T-cell (primary cell): ENCODE data around the gene PARVA. TPM values are rescaled to one million over a fixed set of nuclear protein-coding genes. Genes with fewer than 3 reads are reported as not detected.

Experiments used
- ATAC-seq, 4 experiments: fragments of 200-7000 bp in 3 of 4; fragments of 150-1000 bp in 1 of 4; cut with Tn5 transposase; replicated peaks in 1 of 4; 1 replicate in 3 of 4; 2 replicates in 1 of 4; pipeline ENCODE4 v1.10.0; 2021; ENCODE audit warnings: moderate library complexity in 3 of 4, mild to moderate bottlenecking in 2 of 4, moderate number of reproducible peaks in 1 of 4
- CTCF ChIA-PET, 2 donors: fragments of 300-600 bp; sonication (Branson Sonifier 250); formaldehyde crosslinking; loops; one replicate each; lab custom pipeline; 2022; ENCODE audit warnings: antibody characterized with exemption in 2 of 2; lab: Charles Lee
- POLR2A ChIA-PET, 2 donors: fragments of 300-600 bp; sonication (Branson Sonifier 250); formaldehyde crosslinking; loops; one replicate each; lab custom pipeline; 2022; ENCODE audit warnings: antibody characterized with exemption in 2 of 2; lab: Charles Lee
- DNase-seq, 35 experiments: peaks; one replicate each; pipeline versions ENCODE4 v3.0.0 to v3.0.0-alpha.2; 2013 to 2023
- H3K27ac ChIP-seq: one replicate; pipeline ENCODE4 v1.5.1; 2013; ENCODE audit warnings: low read length
- H3K27me3 ChIP-seq, 2 experiments: replicated peaks in 1 of 2; 1 replicate in 1 of 2; 2 replicates in 1 of 2; pipeline versions ENCODE4 v1.6.1 to v1.7.0; 2013; ENCODE audit warnings: low read length in 1 of 2, mixed read lengths in 1 of 2; ENCODE audit not compliant: control insufficient read depth in 2 of 2, insufficient read depth in 2 of 2; ENCODE audit errors: extremely low read depth in 1 of 2
- H3K36me3 ChIP-seq, 2 donors: 1 replicate in 1 of 2; 2 replicates in 1 of 2; pipeline versions ENCODE4 v1.6.1 to v1.7.0; 2013; ENCODE audit warnings: low read length in 1 of 2; ENCODE audit not compliant: control insufficient read depth in 2 of 2, insufficient read depth in 1 of 2; ENCODE audit errors: extremely low read depth in 1 of 2
- H3K4me1 ChIP-seq, 2 experiments: 1 replicate in 1 of 2; 2 replicates in 1 of 2; pipeline versions ENCODE4 v1.6.1 to v1.7.0; 2013; ENCODE audit warnings: low read length in 2 of 2, mixed read lengths in 1 of 2; ENCODE audit not compliant: insufficient read depth in 2 of 2, control insufficient read depth in 1 of 2; ENCODE audit errors: extremely low read depth in 1 of 2
- H3K4me3 ChIP-seq, 2 donors: 1 replicate in 1 of 2; 2 replicates in 1 of 2; pipeline versions ENCODE4 v1.5.1 to v1.7.0; 2013; ENCODE audit warnings: mild to moderate bottlenecking in 2 of 2, low read length in 1 of 2, moderate library complexity in 1 of 2; ENCODE audit not compliant: control insufficient read depth in 1 of 2; ENCODE audit errors: extremely low read depth in 1 of 2
- H3K9me3 ChIP-seq: 2 replicates; pipeline ENCODE4 v1.7.0; 2013
- H3K27ac Mint-ChIP-seq, 2 donors: one replicate each; pipeline ENCODE4 v1.8.0; 2020 to 2021; ENCODE audit warnings: mild to moderate bottlenecking in 2 of 2, mixed read lengths in 2 of 2
- H3K27me3 Mint-ChIP-seq, 2 donors: one replicate each; pipeline ENCODE4 v1.8.0; 2021 to 2022; ENCODE audit warnings: mixed read lengths in 2 of 2
- H3K36me3 Mint-ChIP-seq: one replicate; pipeline ENCODE4 v1.8.0; 2021; ENCODE audit warnings: mixed read lengths
- H3K4me1 Mint-ChIP-seq, 3 donors: one replicate each; pipeline ENCODE4 v1.8.0; 2020 to 2022; ENCODE audit warnings: mixed read lengths in 3 of 3, mild to moderate bottlenecking in 1 of 3
- H3K4me3 Mint-ChIP-seq, 3 donors: one replicate each; pipeline ENCODE4 v1.8.0; 2020 to 2022; ENCODE audit warnings: mild to moderate bottlenecking in 3 of 3, mixed read lengths in 3 of 3, moderate library complexity in 3 of 3
- H3K9me3 Mint-ChIP-seq, 3 donors: one replicate each; pipeline ENCODE4 v1.8.0; 2020 to 2022; ENCODE audit warnings: mixed read lengths in 3 of 3
- WGBS: methylation state at CpG from one replicate; pipeline ENCODE4 v1.1.5; 2013; ENCODE audit warnings: missing lambda C conversion rate; ENCODE audit not compliant: insufficient coverage; 5-methylcytosine and 5-hydroxymethylcytosine counted together
- total RNA-seq, 35 experiments: library from RNA in 6 of 35; stranded (reverse) in 6 of 35; fragments of 120-200 nt in 1 of 35; gene quantifications; one replicate each; pipeline versions ENCODE4 v1.2.1 to v1.2.4 and lab custom pipeline; 2013 to 2026

PARVA gene
- total RNA-seq, 5 donors from 2014 or later (not counting 1 experiment from before 2014, with no cell fraction given): 0.41 to 0.93 (median 0.75) TPM

DNA sequence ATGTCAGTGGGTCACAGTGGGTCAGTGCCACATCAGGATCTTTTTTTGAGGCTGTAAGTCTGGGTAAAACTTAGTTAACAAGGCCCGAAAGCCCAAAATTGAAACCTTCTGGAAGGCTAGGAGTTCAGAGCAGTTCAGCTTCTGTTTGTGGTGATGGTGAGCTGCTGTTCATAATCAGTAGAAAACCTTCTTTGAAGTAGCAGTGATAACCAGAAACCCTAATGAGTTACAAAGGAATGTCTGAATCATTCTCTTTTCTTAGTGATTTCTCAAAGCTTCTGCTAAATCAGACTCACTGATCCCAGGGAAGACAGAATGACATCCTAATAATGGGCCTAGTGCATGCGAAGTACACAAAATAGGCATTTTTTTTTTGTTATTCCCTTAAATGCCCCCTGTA lies 124.7 kb downstream of the PARVA start:
- Mint-ChIP-seq H3K27me3 (peaks cover 0 to 4% of the 10 kb centered on the region in 2 donors), H3K4me3 (no peak overlapping the region), H3K36me3 (no peaks in the 10 kb centered on the region), H3K9me3 (no peaks in the 10 kb centered on the region), H3K4me1 (no peaks in the 10 kb centered on the region), H3K27ac (no peak overlapping the region)
- ATAC-seq (no peak), DNase-seq (no peak)
- POLR2A ChIA-PET: no interaction called here
- no peaks in the 10 kb centered on the region for H3K9me3 ChIP-seq
- H3K4me1 ChIP-seq: no peaks in the 10 kb centered on the region
- H3K27me3 ChIP-seq: peaks cover 0 to 6% of the 10 kb centered on the region in 2 experiments
- CTCF ChIA-PET: no interaction called here
- no peaks in the 10 kb centered on the region for H3K36me3 ChIP-seq
- no peak overlapping the region for H3K27ac ChIP-seq
- H3K4me3 ChIP-seq: no peak overlapping the region
- 67% methylated on average over 1 of the region's 2 CpGs for WGBS

DNA sequence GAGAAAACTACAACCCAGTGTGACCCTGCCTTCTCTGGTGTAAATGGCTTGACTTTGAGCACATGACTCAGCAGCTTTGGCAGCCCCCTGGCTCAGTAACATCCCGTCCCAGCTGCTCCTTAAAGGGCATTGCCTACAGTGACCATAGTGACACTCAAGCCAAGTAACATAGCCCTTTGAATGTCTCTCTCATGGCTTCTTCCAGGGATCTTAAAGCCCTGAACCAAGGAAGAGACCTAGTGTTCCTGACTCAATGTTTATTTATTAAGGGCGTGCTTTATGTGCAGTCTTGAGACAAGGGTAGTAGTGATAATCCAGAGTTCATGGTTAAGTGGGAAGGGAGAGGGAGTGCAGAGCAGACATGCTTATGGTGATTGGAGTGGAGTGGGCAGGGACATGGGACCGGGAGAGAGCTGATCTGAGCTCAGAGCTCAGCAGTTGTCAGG lies 125.7 kb downstream of the PARVA start:
- ChIA-PET POLR2A (no interaction called here), CTCF (no interaction called here)
- Histone ChIP-seq H3K9me3 (no peaks in the 10 kb centered on the region), H3K4me3 (no peak overlapping the region), H3K27ac (no peak overlapping the region), H3K27me3 (peaks cover 0 to 10% of the 10 kb centered on the region in 2 experiments), H3K36me3 (no peaks in the 10 kb centered on the region), H3K4me1 (no peaks in the 10 kb centered on the region)
- H3K9me3 Mint-ChIP-seq: no peaks in the 10 kb centered on the region
- ATAC-seq (no peak), DNase-seq (no peak)
- H3K36me3 Mint-ChIP-seq: no peaks in the 10 kb centered on the region
- 81% methylated on average over 3 of the region's 3 CpGs for WGBS
- no peak overlapping the region for H3K27ac Mint-ChIP-seq
- peaks cover 0 to 4% of the 10 kb centered on the region in 2 donors for H3K27me3 Mint-ChIP-seq
- H3K4me1 Mint-ChIP-seq: no peaks in the 10 kb centered on the region
- no peak overlapping the region for H3K4me3 Mint-ChIP-seq

DNA sequence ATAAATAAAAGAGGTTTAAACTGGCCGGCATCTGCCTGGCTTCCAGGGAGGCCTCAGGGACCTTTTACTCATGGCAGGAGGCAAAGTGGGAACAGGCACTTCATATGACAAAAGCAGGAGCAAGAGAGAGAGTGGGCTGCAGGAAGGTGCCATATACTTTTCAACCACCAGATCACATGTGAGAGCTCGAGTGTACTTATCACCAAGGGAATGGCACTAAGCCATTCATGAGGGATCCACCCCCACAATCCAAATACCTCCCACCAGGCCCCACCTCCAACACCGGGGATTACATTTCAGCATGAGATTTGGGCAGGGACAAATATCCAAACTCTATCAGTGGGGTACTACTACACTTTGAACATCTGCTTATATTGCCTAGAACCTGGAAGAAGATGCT lies 126.5 kb downstream of the PARVA start:
- H3K9me3 ChIP-seq: no peaks in the 10 kb centered on the region
- no peak overlapping the region for H3K4me3 ChIP-seq
- peaks cover 0 to 1% of the 10 kb centered on the region in 2 donors for H3K27me3 Mint-ChIP-seq
- H3K27me3 ChIP-seq: peaks cover 0 to 10% of the 10 kb centered on the region in 2 experiments
- no peaks in the 10 kb centered on the region for H3K4me1 Mint-ChIP-seq
- H3K36me3 Mint-ChIP-seq: no peaks in the 10 kb centered on the region
- H3K9me3 Mint-ChIP-seq: no peaks in the 10 kb centered on the region
- H3K4me1 ChIP-seq: no peaks in the 10 kb centered on the region
- ChIA-PET CTCF (no interaction called here), POLR2A (no interaction called here)
- ATAC-seq (no peak), DNase-seq (no peak)
- H3K27ac Mint-ChIP-seq: no peak overlapping the region
- H3K27ac ChIP-seq: no peak overlapping the region
- no peak overlapping the region for H3K4me3 Mint-ChIP-seq
- no peaks in the 10 kb centered on the region for H3K36me3 ChIP-seq
- 40% methylated on average over 1 of the region's 3 CpGs for WGBS

DNA sequence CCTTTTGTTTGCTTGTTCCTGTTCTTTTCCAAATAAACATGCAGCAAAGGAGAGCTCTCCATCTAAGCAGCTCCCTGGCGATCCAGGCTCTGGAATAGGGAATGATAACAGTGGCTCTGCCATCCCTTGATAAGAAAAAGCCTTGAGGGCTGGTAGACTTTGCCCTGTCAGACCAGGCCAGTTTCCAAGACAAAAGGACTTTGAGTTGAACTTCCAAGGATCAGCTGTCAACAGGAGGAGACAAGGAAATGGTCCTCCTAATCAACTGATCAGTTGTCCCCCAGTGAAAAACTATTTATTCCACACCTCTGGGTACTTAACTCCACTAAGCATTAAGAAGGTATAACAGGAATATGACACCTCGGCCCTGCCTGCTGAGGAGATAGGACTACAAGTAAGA lies 127.8 kb downstream of the PARVA start:
- H3K36me3 Mint-ChIP-seq: no peaks in the 10 kb centered on the region
- no peaks in the 10 kb centered on the region for H3K27me3 Mint-ChIP-seq
- POLR2A ChIA-PET: no interaction called here
- WGBS: 33% methylated on average over 1 of the region's 2 CpGs
- Histone ChIP-seq H3K27ac (no peak overlapping the region), H3K4me1 (no peaks in the 10 kb centered on the region), H3K9me3 (no peaks in the 10 kb centered on the region), H3K36me3 (no peaks in the 10 kb centered on the region), H3K4me3 (no peak overlapping the region), H3K27me3 (peaks cover 0 to 14% of the 10 kb centered on the region in 2 experiments)
- no peaks in the 10 kb centered on the region for H3K4me1 Mint-ChIP-seq
- CTCF ChIA-PET: no interaction called here
- H3K9me3 Mint-ChIP-seq: no peaks in the 10 kb centered on the region
- no peak overlapping the region for H3K4me3 Mint-ChIP-seq
- H3K27ac Mint-ChIP-seq: no peak overlapping the region
- ATAC-seq (no peak), DNase-seq (no peak)

DNA sequence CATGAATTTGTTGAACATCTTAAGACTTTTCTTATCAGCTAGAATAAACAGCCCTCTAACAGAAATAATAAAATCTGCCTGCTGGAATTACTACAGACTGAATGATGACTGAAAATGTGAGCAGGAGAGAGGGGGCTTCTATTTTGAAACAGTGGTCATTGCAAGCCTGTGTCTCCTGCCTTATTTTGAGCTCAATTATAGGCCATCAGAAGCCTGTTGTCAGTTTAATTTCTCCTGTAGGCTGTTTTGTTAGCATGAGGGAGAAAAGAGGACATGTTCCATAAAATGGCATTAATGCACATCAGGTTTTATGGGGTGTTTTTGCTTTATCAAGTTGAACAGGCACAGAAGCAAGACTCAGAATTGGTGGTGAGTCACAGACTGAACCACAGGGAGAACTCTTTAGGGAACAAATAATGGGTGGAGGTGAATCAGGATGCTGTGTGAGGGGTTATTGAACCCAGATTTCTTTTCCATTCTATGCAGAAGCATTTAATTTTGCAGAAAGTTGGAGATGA lies 129.1 kb downstream of the PARVA start:
- H3K27me3 Mint-ChIP-seq: peaks cover 0 to 4% of the 10 kb centered on the region in 2 donors
- ATAC-seq: no peak
- no peak overlapping the region for H3K4me3 ChIP-seq
- H3K27ac ChIP-seq: no peak overlapping the region
- H3K27me3 ChIP-seq: peaks cover 0 to 14% of the 10 kb centered on the region in 2 experiments
- no peaks in the 10 kb centered on the region for H3K36me3 ChIP-seq
- DNase-seq: no peak
- no peaks in the 10 kb centered on the region for H3K9me3 Mint-ChIP-seq
- no peaks in the 10 kb centered on the region for H3K4me1 ChIP-seq
- POLR2A ChIA-PET: no interaction called here
- H3K4me1 Mint-ChIP-seq: no peaks in the 10 kb centered on the region
- H3K27ac Mint-ChIP-seq: no peak overlapping the region
- H3K36me3 Mint-ChIP-seq: no peaks in the 10 kb centered on the region
- no peak overlapping the region for H3K4me3 Mint-ChIP-seq
- CTCF ChIA-PET: interaction anchor here in 1 of 2 donors (1.1 kb wide), 1 partner anchor 175 kb away, joined by 3 read pairs; no protein-coding TSS in a partner anchor
- no peaks in the 10 kb centered on the region for H3K9me3 ChIP-seq

DNA sequence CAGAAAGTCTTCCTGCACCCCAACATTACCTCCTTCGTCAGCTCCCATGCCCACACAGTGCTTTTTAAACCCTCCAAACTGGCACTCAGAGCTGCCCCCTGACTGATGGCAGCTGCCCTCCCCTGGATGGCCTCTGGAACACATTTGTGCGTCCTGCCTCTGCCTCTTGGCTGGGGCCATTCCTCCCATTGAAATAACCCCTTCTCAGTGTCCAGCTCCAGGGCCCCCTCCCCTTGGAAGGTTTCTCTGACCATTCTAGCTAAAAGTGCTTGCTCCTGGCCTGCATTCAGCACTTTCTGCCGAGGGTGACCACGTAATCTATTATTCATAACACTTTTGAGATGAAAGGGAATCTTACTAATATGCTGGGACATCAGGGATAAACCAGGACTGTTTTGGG lies 130.0 kb downstream of the PARVA start:
- no peak for ATAC-seq
- H3K36me3 ChIP-seq: no peaks in the 10 kb centered on the region
- no peak overlapping the region for H3K27ac Mint-ChIP-seq
- H3K36me3 Mint-ChIP-seq: no peaks in the 10 kb centered on the region
- peaks cover 0 to 7% of the 10 kb centered on the region in 2 donors for H3K27me3 Mint-ChIP-seq
- H3K9me3 Mint-ChIP-seq: no peaks in the 10 kb centered on the region
- H3K4me3 Mint-ChIP-seq: no peak overlapping the region
- POLR2A ChIA-PET: interaction anchor here in 1 of 2 donors (0.6 kb wide), 1 partner anchor 38 kb away, joined by 4 read pairs; no protein-coding TSS in a partner anchor
- H3K27me3 ChIP-seq: peaks cover 0 to 14% of the 10 kb centered on the region in 2 experiments
- no peak for DNase-seq
- H3K27ac ChIP-seq: no peak overlapping the region
- no peaks in the 10 kb centered on the region for H3K4me1 ChIP-seq
- H3K4me1 Mint-ChIP-seq: no peaks in the 10 kb centered on the region
- CTCF ChIA-PET: no interaction called here
- H3K4me3 ChIP-seq: no peak overlapping the region
- H3K9me3 ChIP-seq: no peaks in the 10 kb centered on the region
- 84% methylated on average over 2 of the region's 4 CpGs for WGBS
